GM12891 (cell line): ENCODE measurements around the gene TMCC2.

Experiments used
- PAX5 ChIP-seq: IDR thresholded peaks from 2 replicates; pipeline ENCODE4 v1.6.1; 2011; ENCODE audit warnings: low read length, moderate library complexity, mild to moderate bottlenecking; ENCODE audit not compliant: insufficient read depth, severe bottlenecking
- POLR2A ChIP-seq: IDR thresholded peaks from 2 replicates; pipeline ENCODE4 v1.6.1; 2011; ENCODE audit warnings: low read depth, low read length, control low read depth
- POLR2AphosphoS5 ChIP-seq: IDR thresholded peaks from 2 replicates; pipeline ENCODE4 v1.6.1; 2011; ENCODE audit warnings: low read depth, low read length, control low read depth
- POU2F2 ChIP-seq: IDR thresholded peaks from 2 replicates; pipeline ENCODE4 v1.6.1; 2011; ENCODE audit warnings: low read depth, mild to moderate bottlenecking, control low read depth, low read length, moderate library complexity
- SPI1 ChIP-seq: IDR thresholded peaks from 2 replicates; pipeline ENCODE4 v1.6.1; 2011; ENCODE audit warnings: low read depth, low read length, control low read depth
- TAF1 ChIP-seq: IDR thresholded peaks from 2 replicates; pipeline ENCODE4 v1.6.1; 2011; ENCODE audit warnings: low read depth, low read length, control low read depth

- TF ChIP-seq POLR2A (no peak), POLR2AphosphoS5 (no peak), TAF1 (no peak), PAX5 (no peak), SPI1 (no peak), POU2F2 (no peak)
Observed at GRCh38 chr1:205303247-205303888, 75.6 kb downstream of the TMCC2 start.
